Stromal cell of bone marrow (primary cell): ENCODE measurements around the gene DRG1.
"Not testable (repeated sequence)": the region's sequence is repeated elsewhere in the genome, so short reads cannot be mapped to it uniquely, and the experiment has no call there.

Experiments
- DNase-seq: peaks from one replicate; pipeline ENCODE4 v3.0.0-alpha.2; 2012; ENCODE audit warnings: low read depth

The DRG1 gene

DNA sequence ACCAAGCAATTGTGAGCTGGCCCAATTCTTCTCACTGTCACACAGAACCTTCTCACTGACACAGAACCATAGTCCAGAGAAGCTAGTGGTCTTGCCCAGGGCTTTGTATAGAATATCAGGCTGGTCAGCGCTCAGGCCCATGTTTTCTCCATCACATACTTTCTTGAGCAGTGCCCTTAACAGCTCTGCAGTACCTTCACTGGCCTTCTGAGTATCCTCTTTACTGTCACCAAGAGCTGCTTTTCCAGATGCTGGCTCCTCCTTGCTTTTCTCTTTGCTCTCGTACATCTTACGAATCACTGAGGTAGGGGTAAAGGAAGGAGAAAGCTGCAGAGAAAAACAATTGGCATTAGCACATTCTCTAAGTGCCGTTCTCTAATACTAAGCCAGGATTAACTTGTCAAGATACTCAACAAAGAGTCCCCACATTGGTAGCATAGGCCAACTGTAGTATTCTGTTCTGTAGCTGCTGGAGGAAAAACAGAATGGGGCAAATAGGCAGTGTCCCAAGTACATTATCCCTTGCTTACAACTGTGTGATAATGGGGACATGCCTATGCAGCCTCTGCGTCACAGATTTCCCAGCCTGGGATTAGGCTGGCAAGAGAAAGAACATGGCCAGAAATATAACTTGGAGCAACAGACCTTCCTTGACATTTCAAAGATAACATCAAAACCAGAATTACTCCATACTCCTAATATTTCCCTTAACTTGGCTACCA is 43.5 kb downstream of the DRG1 start:
- DNase-seq, result no peak

DNA sequence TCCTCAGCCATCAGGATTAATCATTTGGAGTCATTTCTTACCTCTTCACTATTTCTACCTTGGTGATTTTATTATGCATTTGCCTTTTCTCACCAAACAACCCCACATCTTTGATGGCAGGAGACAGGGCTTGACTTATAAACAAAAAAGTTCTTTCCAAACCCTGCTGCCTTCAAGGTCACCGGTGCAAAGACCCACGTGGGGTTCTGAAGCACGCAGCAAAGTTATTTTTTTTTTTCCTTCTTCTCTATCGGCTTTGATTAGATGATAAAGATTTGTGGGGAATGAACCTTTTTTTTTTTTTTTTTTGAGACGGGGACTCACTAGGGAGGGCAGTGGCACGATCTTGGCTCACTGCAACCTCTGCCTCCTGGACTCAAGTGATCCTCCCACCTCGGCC is 44.1 kb downstream of the DRG1 start:
- no peak for DNase-seq

DNA sequence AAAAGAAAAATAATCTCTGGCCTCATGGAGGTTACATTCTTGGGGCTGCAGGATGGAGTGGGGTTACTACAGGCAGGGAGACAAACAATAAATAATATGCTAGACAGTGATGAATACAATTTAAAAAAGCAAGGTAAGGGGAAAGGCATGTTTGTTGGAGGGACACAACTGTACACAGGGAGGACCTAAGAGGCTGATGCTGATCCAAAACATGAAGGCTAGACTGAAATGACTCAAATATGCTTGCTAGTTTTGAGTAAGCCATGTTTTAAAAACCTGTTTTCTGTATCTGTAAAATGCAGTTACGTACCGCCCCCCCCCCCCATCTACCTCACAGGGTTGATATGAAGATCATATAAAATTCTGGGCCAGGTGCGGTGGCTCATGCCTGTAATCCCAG is 46.2 kb downstream of the DRG1 start:
- no peak for DNase-seq

DNA sequence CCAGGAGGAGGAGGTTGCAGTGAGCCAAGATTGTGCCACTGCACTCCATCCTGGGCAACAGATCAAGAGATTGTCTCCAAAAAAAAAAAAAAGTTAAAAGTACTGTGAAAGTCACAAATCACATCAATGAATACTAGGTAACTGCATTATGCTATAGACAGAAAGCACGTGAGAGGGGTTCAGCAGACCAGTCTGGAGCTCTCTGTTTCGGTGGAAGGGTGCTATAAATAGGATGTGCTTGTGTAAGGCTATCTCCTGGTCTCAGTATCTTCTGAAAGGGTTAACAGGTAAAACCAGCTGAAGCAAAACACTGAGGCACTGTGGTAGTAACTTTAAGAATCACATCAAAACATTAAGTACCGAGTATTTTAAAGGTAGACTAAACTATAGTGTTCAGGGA is 46.8 kb downstream of the DRG1 start:
- no peak for DNase-seq

DNA sequence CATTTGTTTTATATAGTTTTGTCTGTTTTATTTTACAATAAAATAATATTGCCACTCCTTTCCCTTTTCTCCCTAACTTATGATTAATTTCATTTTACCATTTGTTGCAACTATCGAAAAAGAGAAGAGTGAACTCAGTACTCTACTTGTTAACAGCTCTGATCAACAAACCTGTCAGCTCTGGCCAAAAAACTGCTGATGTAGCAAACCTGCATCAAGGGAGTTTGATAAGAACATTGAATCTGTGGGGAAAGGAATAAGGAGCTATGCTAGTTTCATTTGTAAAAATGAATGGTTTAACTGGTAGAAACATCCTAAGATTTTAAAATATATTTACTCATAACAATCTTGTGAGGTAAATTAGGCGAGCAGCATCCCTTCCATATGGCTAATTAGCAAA is 47.4 kb downstream of the DRG1 start:
- DNase-seq, result no peak

DNA sequence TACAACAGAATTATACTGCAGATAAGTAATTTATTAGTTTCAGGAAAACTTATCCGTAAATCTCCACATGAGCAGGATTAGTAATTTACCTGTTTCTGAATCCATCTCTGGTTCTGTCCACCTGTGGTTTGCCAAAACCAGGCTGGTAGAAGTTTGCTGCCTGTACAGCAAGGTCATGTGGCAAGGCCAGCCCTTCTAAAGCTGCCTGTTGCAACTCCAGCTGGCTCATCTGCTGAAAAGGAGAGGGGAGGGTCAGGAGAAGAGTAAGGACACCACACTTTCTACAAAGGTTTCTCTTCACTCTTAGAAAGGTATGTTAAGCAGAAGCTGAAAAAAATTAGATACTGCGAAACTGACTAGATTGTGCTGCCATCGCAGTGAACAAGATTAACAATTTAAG is 47.9 kb downstream of the DRG1 start:
- DNase-seq, result no peak

DNA sequence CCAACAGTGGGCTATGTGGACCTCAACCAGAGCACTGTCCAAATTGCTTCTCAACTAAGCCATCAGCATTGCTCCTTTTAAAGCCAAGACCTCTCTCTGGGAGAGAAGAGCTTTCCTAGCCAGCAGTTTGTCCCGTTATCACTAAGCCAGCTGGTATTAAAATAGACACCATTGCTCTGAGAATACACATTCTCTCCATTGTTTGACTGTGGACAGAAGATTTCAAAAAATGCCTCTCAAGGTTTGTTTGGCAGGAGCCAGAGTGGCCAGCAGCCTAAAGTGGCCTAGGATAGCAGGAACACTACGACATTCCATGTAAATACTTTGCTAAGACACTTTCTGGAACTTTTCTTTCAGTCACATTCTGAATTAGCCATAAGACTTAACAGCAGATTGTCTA is 49.0 kb downstream of the DRG1 start:
- no peak for DNase-seq

DNA sequence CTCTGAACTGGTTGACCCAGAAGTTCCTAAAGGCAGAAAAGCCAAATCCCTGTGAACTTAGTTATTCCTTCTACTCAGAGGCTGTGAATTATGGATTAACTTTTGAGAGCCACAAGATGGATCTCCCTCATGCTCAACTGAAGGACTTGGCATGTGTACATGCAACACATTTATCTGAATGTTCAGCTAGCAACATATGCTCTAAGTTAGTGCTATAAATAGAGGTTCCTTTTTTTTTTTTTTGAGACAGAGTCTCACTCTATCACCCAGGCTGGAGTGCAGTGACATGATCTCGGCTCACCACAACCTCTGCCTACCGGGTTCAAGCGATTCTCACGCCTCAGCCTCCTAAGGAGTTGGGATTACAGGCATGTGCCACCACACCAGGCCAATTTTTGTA is 50.1 kb downstream of the DRG1 start:
- DNase-seq, result no peak

DNA sequence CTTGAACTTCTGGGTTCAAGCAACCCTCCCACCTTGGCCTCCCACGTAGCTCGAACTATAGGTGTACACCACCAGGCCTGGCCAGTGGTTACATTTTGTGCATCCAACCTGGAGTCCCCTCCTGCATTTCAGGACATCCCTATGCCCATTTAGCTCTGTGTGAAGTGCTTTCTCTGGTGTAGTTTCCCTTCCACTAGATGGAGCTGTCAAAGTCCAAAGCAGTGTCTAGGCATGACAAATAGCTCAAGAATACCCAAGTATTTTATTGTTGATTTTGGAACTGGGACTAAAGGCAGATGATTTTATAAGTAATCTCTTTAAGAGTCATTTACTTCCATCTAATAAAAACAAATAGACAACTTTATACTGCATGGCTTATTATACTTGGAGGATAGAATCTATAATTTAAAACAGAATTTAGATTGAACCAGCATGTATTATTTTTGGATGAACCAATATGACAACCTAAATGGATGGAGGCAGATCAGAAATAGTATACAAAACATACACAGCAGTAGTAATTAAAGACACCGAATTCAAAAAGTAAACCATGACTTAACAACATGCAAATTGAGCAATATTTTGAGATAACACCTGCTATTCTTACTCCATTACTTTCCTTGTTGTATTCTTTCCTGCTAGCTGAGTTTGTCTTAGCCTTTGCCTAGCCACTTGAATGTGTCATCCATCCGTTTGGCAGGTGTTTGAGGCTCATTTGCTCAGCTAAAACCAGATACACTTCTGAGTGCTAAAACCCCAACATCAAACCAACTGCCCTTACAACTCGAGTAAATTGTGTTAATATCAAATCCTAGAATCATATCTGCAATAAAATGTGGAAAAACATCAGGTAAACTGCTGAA is 52.5 kb downstream of the DRG1 start:
- peak; percentile 64 for DNase-seq

DNA sequence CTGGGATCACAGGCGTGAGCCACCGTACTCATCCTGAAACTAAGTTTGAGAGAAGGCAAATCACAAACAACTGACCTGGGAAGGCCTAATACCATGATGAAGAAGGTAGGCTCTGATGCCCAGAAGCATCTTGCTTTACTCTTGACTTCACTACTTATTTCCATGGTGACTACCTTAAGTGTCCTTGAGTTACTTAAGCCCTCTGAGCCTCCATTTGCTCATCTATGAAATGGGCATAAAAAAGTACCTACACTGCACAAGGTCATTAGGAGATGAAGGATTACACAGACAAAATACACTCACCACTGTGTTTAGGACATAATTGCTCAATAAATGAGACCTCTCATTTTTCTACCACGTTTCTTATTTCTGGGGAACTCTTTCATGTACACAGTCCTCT is 62.3 kb downstream of the DRG1 start:
- DNase-seq, result no peak

DNA sequence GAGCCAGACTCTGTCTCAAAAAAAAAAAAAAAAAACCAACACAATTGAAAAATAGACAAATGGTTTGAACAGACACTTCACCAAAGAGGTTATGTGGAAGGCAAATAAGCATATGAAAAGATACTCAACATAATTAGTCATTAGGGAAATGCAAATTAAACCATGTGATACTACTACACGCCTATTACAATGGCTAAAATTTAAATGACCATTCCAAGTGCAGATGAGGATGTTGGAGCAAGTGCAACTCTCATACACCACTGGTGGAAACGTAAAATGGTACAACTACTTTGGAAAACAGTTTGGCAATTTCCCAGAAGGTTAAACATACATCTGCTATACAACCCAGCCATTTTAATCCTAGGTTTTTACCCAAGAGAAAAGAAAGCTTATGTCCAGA is 65.9 kb downstream of the DRG1 start:
- no peak for DNase-seq

DNA sequence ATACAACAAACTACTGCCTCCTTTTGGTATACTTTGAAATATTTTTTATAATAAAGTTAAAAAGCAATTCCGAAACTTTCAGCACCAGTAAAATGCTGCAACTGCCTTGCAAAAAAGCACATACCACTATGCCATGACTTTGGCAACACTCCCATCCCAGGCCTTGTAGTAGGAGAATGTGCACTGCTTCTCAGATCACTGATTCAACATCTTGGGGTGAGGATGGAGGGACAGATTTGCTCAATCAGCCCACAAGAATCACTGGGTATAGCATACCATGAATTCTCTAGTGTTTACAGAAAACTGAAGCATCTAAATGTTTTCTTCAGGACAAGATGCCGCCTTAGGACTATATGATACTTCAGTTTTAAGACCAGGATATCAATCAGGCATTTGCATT is 75.3 kb downstream of the DRG1 start:
- peak; percentile 54 for DNase-seq

DNA sequence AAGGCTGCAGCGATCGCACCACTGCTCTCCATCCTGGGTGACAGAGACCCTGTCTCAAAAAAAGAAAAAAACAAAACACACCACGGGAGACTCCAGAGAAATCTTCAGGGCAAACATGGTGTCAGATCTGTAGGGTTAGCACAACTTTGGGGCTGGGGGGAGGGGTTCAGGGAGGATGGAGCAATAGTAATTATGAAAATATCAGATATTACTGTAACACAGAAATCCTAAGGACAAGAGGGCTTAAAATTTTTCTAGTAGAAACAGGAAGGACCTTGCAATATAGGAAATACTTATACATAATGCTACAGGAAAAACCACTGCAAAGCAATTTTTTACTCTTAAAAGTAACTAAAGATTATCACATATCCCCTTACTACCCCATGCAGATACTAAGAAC is 76.4 kb downstream of the DRG1 start:
- no peak for DNase-seq

DNA sequence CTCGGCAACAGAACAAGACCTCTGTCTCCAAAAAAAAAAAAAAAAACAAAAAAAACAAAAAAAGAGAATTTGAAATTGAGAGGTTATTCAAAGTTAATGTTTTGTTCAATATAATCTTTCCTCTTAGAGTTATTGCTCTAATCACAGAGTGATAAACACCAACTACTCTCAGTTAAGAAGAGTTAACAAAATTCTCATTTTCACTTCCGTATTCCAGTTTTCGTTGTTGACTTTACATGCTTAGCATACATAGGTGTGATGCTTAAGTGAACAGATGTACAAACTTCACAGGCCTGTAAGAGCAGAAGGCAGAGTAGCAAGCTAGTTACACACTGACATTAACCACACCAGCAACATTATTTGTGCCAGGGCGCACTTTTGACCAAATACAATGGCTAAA is 77.9 kb downstream of the DRG1 start:
- no peak for DNase-seq

DNA sequence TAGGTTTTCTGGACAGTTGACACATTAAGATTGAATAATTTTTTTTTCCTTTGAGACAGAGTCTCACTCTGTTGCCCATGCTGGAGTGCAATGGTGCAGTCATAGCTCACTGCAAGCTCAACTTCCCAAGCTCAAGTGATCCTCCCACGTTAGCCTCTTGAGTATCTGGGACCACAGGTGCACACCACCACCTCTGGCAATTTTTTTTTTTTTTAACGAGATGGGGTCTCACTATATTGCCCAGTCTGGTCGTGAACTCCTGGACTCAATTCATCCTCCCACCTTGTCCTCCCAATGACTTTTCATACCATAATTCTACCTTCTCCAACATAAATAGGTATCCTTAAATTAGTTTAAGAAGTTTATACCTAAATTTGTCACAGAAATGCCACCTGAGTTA is 81.7 kb downstream of the DRG1 start:
- DNase-seq, result no peak

DNA sequence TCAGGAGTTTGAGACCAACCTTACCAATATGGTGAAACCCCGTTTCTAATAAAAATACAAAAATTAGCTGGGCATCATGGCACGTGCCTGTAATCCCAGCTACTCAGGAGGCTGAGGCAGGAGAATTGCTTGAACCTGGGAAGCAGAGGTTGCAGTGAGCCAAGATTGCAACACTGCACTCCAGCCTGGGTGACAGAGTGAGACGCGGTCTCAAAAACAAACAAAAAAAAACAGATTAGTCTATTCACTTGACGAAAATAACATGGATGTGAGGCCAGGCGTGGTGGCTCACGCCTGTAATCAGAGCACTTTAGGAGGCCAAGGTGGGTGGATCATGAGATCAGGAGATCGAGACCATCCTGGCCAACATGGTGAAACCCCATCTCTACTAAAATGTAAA is 83.1 kb downstream of the DRG1 start:
- DNase-seq, result not testable (repeated sequence)
